ACHN (cell line): ENCODE results near the gene VEGFB.

Experiments used
- DNase-seq: peaks from one replicate; pipeline ENCODE4 v3.0.0-alpha.2; 2015
- in situ Hi-C: cut with HindIII; loops from 2 replicates; pipeline ENCODE4 v1.10.0; 2017; ENCODE audit warnings: low sequenced_read_pairs, low pct_ligation_motif_present, low pct_unique_long_range_greater_than_20kb

Gene VEGFB

DNA sequence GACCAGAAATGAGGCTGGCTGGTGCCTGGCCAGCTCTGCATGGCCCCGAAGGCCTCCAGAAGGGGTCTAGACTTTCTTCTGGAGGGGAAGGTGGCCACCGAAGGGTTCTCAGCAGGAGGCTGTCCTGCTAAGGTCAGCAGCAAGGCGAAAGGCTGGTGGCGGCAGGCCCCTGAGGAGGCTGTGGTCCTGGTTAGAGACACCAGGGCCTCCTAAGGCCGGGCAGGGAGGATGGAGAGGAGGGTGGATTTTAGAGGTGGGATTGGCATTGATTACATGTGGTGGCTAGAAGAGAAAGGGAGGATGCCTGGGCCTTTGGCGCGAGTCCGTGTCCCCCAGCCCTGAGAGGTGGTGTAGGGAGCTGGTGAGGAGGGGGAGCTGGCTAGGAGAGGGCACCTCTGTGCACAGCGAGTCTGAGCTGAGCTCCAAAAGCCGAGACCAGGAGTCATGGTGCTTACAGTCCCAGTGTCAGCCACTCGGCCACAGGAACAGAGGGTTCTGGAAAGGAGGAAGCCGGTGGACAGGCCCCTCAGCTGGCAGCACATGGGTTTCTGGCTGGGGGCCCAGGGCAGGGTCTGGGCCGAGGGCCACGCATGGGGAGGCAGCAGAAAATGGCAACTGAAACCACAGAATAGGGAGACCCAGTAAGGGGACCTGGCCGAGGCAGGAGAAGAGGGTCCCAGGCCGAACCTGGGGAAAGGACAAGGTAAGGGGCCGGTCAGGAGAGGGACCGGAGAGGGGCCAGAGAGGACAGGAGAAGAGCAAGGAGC, 25.4 kb upstream of the VEGFB start:
- in situ Hi-C loops, result no loop called here
- no peak for DNase-seq

DNA sequence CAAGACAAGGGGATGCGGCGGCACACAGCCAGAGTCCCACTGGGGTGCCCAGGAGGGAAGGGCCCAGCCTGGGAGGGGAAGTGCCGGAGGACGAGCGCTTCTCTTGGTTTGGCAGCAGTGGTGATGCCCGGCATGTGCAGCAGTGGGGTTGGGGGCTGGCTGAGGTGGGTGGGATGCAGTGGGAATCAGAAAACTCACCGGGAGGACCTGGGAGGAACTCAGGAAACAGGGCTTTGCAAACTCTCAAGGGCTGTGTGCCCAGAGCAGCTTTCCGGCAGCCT, 24.9 kb upstream of the VEGFB start:
- in situ Hi-C loops, result no loop called here
- DNase-seq, result no peak

DNA sequence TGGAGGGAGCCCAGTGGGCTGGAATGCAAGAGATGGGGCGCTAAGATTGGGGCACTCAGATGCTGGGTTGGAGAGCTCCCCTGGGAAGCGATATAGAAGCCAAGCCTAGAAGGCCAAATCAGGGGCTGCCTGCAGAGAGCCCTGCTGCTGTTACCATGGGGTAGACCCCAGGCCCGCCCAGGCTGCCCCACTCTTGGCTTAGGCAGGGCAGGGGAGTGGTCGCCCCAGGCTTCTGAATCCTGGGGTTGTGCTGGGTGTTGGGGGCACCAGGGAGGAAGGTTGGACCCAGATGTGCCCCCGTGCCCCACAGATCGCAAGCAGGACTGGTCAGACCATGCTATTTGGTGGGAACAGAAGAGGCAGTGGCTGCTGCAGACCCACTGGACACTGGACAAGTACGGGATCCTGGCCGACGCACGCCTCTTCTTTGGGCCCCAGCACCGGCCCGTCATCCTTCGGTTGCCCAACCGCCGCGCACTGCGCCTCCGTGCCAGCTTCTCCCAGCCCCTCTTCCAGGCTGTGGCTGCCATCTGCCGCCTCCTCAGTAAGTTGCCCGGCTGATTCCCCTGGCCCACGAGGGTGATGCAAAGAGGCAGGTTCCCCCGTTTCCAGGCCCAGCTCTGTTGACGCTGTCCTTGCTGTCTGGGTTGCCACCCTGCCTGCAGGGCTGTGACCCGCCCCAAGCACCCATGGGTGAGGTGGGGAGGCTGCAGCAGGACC, 23.9 kb upstream of the VEGFB start:
- no peak for DNase-seq
- in situ Hi-C loops, result no loop called here

DNA sequence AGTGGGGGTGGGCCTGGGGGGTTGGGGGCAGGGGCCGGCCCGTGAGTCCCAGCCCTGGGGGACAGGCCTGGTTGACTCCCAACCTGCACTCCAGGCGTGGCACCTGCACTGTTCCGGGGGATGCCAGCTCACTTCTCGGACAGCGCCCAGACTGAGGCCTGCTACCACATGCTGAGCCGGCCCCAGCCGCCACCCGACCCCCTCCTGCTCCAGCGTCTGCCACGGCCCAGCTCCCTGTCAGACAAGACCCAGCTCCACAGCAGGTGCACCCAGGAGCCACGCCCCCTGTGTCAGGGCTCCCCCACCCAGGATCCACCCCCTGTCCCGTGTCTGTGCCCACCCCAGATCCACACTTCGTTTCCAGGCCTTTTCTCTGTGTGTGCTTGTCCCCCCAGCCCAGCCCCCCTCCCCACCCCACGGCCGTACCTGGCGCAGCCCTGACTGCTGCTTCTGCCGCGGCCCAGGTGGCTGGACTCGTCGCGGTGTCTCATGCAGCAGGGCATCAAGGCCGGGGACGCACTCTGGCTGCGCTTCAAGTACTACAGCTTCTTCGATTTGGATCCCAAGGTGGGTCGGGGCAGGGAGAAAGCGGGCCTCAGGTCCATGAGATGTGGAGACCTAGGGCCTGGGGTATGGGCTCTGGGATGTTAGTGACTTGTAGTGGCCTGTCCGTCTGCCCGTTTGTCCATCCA, 23.1 kb upstream of the VEGFB start:
- DNase-seq, result no peak
- in situ Hi-C loops, result no loop called here

DNA sequence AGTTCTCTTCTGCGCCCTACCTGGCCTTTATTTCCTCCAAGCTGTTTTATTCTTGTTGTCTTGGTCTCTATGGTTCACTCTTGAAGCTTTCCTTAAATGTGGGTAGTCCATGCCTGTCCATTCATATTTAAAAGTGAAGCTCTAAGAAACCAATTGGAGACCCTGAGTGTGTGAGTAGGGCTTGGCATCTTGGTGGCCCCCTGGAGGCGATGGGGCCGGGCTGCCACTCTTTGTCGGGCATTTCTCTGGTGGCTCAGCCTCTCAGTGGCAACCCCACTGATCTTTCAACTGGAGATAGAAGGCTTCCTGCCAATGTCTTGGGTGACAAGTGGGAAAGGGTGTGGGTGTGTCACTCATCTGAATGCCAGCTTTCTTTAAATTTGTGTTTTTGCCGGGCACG, 17.5 kb upstream of the VEGFB start:
- in situ Hi-C loops, result no loop called here
- no peak for DNase-seq

DNA sequence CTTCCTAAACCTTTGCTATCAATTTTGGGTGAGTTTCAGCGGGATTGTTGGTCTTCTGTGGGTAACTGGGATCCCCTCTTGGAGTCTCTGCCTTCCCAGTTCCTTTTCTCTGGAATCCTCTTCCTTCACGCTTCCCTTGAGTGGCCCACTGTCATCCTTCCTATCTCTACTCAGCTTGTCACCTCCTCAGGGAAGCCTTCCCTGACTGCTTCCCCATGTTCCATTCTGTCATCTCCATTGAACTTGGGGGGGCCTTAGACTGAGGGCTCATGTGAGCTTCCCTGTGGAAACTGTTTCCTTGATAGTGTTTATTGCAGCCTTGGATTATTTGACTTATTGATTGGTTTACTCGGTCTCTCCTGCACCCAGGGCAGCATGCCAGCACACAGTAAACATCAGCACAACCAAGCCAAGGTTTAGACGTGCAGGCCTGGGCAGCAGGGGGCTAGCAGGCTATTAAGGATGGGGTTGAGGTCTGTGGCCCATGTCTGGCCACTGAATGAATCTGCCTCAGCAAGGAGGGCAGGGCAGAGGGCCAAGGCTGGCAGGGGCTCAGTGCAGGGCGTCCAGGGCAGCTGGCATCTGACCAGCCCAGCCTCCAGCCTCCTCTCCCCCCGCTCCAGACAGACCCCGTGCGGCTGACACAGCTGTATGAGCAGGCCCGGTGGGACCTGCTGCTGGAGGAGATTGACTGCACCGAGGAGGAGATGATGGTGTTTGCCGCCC, 15.6 kb upstream of the VEGFB start:
- no peak for DNase-seq
- in situ Hi-C loops, result no loop called here

DNA sequence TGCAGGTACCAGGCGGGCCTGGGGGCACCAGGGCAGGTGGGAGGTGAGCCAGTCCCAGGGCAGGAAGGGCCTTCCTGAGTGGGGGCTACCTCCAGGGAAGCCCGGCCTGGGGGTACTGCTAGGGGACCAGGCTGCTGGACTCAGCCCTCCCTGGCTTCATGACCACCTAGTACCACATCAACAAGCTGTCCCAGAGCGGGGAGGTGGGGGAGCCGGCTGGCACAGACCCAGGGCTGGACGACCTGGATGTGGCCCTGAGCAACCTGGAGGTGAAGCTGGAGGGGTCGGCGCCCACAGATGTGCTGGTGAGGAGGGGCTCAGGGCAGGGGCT, 15.1 kb upstream of the VEGFB start:
- no peak for DNase-seq
- in situ Hi-C loops, result no loop called here

DNA sequence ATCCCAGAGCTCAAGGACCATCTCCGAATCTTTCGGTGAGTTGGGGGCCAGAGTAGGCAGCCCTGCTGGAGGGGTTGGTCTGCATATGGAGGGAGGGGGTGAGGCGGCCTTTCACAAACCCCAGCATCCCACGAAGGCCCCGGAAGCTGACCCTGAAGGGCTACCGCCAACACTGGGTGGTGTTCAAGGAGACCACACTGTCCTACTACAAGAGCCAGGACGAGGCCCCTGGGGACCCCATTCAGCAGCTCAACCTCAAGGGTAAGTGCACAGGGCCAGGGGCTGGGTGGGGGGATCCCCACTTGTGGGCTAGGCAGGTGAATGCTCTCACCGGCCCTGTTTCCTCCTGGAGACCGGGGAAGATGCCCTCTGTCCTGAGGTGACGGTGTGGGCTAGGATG, 14.6 kb upstream of the VEGFB start:
- in situ Hi-C loops, result no loop called here
- DNase-seq, result no peak

DNA sequence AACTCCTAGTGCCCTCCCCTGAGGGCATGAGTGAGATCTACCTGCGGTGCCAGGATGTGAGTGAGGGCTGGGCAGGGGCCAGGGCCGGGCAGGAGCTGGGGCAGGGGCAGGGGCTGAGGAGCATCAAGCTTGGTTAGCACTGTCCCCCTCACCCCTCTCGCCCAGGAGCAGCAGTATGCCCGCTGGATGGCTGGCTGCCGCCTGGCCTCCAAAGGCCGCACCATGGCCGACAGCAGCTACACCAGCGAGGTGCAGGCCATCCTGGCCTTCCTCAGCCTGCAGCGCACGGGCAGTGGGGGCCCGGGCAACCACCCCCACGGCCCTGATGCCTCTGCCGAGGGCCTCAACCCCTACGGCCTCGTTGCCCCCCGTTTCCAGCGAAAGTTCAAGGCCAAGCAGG, 14.1 kb upstream of the VEGFB start:
- no peak for DNase-seq
- in situ Hi-C loops, result no loop called here

DNA sequence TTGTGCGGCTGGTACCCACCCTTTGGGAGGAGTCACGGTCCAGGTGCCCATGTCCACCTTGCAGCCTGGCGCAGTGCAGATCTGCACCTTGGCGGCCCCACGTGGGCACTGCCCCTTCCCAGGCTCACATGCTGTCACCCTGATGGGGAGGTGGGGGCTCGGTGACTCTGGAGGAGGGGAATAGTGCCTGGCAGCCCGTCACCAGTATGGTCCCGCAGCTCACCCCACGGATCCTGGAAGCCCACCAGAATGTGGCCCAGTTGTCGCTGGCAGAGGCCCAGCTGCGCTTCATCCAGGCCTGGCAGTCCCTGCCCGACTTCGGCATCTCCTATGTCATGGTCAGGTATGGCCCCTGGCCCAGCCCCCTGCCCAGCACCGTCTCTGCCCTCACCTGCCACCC, 13.6 kb upstream of the VEGFB start:
- no peak for DNase-seq
- in situ Hi-C loops, result no loop called here

DNA sequence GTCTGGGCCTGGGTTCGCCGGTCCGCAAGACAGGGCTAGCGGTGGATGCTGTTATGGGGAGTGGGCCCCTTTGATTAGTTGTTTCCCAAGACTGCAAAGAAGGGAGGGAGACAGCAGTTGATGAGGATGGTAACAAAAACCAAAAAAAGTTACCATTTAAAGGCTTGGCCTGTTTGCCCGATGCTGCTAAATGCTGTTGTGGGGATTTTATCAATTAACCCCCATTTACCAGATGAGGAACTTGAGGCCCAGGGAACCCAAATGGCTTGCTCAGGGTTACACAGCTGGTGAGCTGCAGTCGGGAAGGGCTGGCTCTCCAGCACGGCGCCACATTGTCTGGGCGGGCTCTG, 11.8 kb upstream of the VEGFB start:
- DNase-seq, result no peak
- in situ Hi-C loops, result no loop called here

DNA sequence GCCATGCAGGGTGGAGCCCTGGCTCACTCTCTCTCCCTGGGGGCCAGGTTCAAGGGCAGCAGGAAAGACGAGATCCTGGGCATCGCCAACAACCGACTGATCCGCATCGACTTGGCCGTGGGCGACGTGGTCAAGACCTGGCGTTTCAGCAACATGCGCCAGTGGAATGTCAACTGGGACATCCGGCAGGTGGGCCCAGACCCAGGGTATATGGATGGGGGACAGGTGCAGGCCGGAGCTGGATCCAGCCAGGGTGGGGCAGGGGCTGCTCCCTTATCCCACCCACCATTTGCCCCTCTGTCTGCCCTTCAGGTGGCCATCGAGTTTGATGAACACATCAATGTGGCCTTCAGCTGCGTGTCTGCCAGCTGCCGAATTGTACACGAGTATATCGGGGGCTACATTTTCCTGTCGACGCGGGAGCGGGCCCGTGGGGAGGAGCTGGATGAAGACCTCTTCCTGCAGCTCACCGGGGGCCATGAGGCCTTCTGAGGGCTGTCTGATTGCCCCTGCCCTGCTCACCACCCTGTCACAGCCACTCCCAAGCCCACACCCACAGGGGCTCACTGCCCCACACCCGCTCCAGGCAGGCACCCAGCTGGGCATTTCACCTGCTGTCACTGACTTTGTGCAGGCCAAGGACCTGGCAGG, 11.3 kb upstream of the VEGFB start:
- no peak for DNase-seq
- in situ Hi-C loops, result no loop called here

DNA sequence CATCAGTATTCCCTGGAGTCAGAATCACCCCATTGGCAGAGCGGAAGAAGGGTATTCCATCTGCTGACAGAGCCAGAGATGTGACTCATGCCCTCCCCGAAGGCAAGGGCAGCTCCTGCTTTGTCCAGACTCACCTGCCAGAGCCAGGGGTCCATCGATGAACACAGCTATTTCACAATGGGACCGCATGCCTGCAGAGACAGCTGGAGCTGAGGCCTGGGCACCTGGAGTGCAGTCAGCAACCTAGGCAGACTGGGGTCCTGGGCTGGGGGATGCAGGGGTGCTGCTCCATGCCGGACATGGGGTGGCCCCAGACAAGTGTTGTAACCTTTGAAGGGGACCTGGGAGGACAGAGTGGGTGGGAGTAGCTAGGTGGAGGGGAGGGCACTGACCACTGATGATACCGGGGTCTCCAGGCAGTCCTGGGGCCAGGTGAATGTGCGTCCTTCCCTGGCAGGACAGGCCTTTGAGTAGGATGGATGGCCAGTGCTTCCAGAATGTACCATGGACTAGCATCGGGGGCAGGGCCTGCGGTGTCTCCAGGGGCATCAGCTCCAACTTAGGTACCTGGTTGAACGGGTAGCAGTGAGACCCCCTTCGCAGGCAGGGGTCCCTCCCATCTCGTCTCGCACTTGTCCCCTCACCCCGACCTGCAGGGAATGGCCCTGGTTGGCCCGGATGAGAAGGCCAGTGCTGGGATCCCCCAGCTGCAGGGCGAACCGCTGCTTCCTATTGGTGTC, 10.1 kb upstream of the VEGFB start:
- no peak for DNase-seq
- in situ Hi-C loops, result no loop called here

DNA sequence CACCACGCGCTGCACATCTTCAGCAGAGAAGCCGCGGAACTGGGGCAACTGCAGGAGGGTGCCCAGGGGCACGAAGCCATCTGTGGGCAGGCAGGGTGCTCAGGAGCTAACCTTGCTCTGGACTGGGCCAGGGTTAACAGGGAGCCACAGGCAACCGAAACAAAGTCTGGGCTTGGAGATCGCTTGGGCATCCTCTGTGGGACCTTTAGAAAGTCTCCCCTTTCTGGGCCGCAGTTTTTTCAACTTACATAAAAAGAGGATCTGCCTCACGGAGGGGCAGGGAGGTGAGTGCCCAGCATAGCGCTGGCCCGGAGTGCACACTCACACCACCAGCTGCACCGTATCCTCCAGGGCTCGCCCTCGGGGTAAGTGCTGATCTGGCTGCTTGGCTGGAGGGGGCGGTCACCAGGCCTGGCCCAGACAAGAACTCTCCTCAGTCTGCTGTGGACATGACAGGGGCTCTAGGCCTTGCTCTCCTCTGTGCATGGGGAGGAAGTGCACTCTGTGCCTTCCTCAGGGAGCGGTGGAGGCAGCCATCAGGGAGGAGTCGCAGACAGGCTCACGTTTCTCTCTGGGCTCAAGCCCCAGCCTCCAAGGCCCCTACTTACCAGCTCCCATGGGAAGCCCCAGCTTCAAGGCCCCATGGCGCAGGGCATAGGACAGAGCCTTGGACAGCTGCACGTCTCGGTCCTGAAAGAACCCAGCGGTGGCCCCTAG, 9.3 kb upstream of the VEGFB start:
- in situ Hi-C loops, result no loop called here
- no peak for DNase-seq

DNA sequence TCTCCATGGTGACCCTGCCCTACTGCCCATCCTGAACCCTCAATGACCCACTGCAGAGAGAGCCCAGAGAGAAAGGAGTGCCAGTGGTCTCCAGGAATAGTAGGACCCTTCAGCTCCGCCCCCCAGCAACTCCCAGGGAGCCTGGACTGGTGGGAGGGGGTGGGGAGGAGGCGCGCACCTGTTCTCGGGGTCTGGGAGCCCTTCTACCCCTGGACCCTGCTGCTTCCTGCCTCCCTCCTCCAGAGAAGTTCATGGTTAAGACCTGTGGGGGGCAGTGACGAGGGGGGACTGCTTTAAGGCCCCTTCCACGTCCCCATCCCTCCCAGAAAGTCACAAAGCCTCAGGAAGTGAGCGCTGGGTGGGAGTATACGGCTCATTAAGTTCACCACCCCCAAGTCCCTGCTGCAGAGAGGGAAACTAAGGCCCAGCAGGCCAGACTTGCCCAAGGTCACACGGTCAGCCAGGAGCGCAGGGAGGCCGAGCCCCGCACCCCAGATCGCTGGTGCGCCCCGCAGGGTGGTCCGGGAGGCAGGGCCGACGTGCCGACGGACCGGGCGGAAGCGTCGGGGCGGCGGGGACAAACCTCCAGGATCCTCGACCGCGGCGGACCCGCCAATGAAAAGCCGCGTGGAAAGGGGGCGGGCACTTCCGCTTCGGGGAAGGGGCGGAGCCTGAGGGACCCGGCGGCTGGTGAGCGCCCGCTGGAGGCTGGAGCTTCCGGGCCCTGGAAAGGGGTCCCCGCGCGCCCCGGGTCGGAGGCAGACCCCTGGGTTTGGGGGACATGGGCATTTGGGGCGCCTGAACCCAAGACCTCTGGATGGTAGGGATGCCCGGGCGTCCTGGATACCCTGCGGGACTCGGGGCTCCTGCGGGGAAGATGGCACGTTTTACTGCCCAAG, 8.5 kb upstream of the VEGFB start, which contains the start of the genes NUDT22 and TRPT1:
Gene NUDT22 (plus strand): TSS at position 667 of the 899 bp plus-strand sequence. CDS start 379 bp downstream, outside the sequence.
Gene TRPT1 (minus strand): TSS at position 579 of the 899 bp plus-strand sequence. CDS start 326 bp downstream, at position 253.
- DNase-seq, result peak; percentile 85
- in situ Hi-C loops, result no loop called here

DNA sequence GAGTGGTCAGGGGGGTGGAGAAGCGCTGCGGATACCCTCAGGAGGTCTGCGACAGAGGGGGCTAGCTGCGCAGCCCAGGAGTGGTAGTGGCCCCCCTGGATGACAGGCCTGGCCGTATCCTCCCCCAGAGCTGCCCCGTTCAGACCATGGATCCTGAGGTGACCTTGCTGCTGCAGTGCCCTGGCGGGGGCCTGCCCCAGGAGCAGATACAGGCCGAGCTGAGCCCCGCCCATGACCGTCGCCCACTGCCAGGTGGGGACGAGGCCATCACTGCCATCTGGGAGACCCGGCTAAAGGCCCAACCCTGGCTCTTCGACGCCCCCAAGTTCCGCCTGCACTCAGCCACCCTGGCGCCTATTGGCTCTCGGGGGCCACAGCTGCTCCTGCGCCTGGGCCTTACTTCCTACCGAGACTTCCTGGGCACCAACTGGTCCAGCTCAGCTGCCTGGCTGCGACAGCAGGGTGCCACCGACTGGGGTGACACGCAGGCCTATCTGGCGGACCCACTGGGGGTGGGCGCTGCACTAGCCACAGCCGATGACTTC, 7.8 kb upstream of the VEGFB start:
- peak; percentile 22 for DNase-seq
- in situ Hi-C loops, result no loop called here
